Epithelial cell of proximal tubule (primary cell): ENCODE data around the gene PHF21B. TPM values are rescaled to one million over a fixed set of nuclear protein-coding genes. Genes with fewer than 3 reads are reported as not detected.

Experiments
- DNase-seq: peaks from one replicate; pipeline ENCODE4 v3.0.0-alpha.2; 2011; ENCODE audit warnings: low read depth
- H3K4me3 ChIP-seq: 2 replicates; pipeline ENCODE4 v1.5.1; 2011; ENCODE audit warnings: low read depth, mild to moderate bottlenecking, low read length
- total RNA-seq: library from RNA; depleted of rRNA; stranded (reverse); fragments of >200 nt; gene quantifications from 2 replicates; pipeline ENCODE4 v1.2.3, GENCODE V29; 2015
- TF ChIP-seq, protein P1 (sequence below): conservative IDR thresholded peaks from 2 replicates; pipeline ENCODE4 v1.5.1; 2012; ENCODE audit warnings: low read depth, mild to moderate bottlenecking, low read length

The PHF21B gene
- total RNA-seq, 1 donor from 2014 or later = 2.0 TPM

DNA sequence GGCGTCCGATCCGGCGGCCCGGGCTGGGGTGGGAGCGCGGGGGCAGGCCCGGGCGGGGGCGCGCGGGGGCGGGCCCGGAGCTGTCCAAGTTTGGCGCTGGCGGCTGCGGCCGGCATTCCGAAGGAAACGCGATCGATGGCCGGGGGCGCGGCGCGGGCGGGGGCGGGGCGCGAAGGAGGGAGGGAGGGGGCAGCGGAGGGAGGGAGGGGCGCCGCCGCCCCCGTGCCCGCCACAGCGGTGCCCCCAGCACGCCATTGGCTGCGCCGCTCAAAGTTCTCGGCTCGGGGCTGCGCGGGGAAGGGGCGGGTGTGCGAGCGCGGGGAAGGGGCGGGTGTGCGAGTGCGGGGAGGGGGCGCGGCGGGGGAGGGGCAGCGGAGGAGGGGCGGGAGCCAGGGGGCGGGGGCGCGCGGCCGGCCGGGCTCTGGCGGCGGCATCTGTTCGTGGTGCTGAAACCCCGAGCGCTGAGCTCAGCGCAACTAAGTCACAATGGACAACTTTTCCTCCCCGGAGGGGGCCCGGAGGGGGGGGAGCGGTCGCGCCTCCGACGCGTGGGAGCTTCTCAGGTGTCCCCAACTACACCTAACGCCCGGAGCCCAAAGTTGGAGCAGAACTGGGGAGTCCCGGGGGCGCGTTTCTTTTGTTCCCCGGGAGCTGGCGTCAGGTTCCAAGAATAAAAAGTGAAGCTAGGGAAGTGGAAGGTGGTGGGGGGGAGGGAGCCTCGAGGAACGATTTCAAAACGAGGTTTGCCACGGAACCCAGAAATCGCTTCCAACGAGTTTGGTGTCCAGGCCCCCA lies 2.2 kb downstream of the PHF21B start:
- no peak overlapping the region for H3K4me3 ChIP-seq
- DNase-seq = no peak

DNA sequence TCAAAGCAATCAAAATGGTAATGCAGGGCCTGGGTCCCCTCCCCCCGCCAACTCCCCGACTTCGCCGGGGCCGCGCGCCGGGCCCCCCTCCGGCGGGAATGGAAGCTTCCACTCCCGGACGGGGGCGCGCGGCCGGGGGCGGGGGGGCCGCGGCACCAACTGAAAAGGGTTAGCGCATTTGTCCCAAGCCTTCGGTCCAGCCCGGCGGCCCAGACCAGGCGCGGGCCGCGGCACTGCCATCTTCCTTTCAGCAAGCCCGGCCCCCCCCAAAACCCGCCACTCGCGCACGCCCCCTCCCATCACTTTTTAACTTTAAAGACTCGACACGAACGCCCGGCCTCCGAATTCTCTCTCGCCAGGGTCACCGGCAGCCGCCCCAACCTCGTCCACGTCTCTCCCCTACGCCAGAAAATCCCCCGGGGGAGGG lies 2.8 kb downstream of the PHF21B start:
- no peak overlapping the region for H3K4me3 ChIP-seq
- DNase-seq = no peak
- TF ChIP-seq, protein P1, sequence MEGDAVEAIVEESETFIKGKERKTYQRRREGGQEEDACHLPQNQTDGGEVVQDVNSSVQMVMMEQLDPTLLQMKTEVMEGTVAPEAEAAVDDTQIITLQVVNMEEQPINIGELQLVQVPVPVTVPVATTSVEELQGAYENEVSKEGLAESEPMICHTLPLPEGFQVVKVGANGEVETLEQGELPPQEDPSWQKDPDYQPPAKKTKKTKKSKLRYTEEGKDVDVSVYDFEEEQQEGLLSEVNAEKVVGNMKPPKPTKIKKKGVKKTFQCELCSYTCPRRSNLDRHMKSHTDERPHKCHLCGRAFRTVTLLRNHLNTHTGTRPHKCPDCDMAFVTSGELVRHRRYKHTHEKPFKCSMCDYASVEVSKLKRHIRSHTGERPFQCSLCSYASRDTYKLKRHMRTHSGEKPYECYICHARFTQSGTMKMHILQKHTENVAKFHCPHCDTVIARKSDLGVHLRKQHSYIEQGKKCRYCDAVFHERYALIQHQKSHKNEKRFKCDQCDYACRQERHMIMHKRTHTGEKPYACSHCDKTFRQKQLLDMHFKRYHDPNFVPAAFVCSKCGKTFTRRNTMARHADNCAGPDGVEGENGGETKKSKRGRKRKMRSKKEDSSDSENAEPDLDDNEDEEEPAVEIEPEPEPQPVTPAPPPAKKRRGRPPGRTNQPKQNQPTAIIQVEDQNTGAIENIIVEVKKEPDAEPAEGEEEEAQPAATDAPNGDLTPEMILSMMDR = no peak

More for the DNA sequence above, 2.2 kb downstream of the PHF21B start:
- TF ChIP-seq, protein P1 = no peak

DNA sequence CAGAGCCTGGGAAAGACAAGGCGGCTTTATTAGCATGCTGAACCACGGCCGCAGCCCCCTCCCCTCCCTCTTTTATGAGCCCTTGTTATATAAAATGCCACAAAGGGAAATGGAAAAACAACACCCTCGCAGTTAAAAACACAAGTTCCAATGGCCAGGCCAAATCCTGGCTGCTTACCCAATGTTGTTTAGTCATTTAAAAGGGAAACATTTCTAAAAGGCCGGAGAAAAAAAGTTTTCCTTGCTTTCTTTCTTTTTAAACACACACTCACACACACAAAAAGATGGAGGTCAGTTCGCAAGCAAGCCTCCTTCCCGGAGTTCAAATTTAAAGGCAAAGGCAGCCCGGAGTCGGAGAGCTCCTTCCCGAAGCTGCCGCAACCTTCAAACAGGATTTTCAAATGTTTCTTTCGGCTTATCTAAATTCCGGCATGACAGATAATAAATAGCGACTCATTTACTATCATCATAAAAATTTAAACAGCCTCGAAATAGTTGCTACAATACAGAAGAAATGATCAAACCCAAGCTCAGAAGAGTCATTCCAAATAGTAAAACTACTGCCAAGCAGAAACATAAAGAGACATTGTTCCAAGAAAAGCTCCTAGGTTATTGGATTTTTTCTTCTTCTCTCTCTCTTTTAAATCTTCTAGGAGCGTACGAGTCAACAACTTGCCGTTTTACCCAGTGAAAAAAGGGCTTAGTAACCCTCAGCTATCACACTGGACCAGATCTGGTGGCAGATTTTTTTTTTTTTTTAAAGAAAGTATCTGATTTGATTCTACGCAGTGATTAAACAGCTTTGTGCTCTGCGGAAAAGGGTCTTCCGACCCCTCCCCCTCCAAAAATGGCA lies 3.5 kb downstream of the PHF21B start:
- TF ChIP-seq, protein P1 = no peak
- no peak for DNase-seq
- H3K4me3 ChIP-seq = no peak overlapping the region

DNA sequence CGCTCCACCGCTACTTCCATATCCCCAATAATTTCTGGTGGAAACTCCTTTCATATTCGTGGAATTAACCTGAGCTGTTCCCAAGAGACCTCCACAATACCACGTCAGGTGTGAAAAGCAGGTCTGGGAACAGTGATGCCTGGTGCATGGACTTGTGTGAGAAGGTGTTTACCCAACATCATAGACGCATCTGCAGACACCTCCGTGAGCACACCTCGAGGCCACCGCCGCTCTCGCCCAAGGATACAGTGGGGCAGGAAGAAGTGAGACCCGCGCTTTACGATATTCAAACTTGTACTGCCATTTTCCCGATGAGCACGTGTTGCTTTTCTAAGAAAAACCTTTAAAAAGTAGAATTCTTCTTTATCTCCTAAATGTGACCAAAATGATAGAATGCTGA lies 8.2 kb downstream of the PHF21B start:
- H3K4me3 ChIP-seq = no peak overlapping the region
- TF ChIP-seq, protein P1 = no peak
- DNase-seq = no peak

DNA sequence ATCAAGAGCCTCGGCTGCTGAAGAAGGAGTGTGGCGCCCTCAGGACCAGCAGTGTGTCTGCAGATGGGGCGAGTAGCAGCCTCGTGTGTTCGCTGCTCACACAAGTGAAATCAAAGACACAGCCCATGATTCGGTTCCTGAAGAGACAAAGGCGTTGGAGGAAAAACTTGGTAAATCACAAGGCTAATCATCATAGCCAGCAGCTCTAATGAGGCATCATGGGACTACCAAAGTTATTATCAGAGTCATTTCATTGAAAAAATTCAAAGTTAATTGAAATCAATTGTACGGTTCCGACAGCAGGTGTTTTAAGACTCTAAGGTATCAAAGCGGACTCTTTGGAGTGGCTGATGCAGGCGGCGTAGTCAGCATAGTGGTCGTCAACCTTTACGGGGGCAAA lies 9.5 kb downstream of the PHF21B start:
- TF ChIP-seq, protein P1 = no peak
- DNase-seq = no peak
- no peak overlapping the region for H3K4me3 ChIP-seq

DNA sequence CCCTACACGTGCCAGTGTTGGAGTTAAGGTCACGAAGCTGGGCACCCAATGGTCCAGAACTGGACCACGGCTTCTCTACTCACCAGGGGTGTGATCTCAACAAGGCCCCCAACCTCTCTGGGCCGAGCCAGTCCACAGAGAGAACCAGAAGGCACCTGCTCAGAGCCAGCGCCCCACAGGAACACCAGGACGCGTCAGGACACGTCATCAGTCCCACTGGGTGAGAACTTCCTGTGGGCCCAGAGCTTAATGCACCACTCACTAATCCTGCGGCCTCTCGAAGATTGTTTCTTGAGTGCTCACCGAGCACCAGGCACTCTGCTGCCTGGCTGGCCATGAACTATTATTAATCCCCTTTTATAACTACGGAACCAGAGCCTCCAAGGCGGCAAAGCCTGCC lies 10.1 kb downstream of the PHF21B start:
- DNase-seq = no peak
- TF ChIP-seq, protein P1 = no peak

More for the DNA sequence above, 10.1 kb downstream of the PHF21B start:
- no peak overlapping the region for H3K4me3 ChIP-seq
